Measurements from ENCODE around the gene TXNDC11.

DNA sequence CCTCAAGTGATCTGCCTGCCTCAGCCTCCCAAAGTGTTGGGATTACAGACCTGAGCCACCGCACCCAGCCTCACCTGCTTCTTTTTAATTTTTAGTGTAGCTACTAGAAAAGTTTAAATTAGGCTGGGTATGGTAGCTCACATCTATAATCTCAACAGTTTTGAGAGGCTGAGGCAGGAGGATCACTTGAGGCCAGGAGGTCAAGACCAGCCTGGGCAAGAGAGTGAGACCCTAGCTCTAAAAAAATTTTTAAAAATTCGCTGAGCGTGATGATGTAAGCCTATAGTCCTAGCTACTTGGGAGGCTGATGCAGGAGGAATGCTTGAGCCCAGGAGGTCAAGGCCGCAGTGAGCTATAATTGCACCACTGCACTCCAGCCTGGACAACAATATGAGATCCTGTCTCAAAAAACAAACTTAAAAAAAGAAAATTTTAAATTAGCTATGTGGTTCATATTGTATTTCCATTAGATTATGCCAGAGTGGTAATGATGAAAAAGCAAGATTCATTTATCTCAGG is 34.9 kb downstream of the TXNDC11 start:
- no peak for TF ChIP-seq EP300 (IDR thresholded peaks at IDR 0.05)
- no peak for TF ChIP-seq ZFP36 (IDR thresholded peaks at IDR 0.05; ENCODE audit: borderline replicate concordance, partially characterized antibody)
- TF ChIP-seq, protein P1, sequence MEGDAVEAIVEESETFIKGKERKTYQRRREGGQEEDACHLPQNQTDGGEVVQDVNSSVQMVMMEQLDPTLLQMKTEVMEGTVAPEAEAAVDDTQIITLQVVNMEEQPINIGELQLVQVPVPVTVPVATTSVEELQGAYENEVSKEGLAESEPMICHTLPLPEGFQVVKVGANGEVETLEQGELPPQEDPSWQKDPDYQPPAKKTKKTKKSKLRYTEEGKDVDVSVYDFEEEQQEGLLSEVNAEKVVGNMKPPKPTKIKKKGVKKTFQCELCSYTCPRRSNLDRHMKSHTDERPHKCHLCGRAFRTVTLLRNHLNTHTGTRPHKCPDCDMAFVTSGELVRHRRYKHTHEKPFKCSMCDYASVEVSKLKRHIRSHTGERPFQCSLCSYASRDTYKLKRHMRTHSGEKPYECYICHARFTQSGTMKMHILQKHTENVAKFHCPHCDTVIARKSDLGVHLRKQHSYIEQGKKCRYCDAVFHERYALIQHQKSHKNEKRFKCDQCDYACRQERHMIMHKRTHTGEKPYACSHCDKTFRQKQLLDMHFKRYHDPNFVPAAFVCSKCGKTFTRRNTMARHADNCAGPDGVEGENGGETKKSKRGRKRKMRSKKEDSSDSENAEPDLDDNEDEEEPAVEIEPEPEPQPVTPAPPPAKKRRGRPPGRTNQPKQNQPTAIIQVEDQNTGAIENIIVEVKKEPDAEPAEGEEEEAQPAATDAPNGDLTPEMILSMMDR (IDR thresholded peaks at IDR 0.05): no peak
- TF ChIP-seq SMC3 (IDR thresholded peaks at IDR 0.05): no peak

Measured in A549 (cell line).